LNCAP (cell line): ENCODE data around the gene OTUD1.

ENCODE experiments used
- TF ChIP-seq, protein P1 (sequence below): fragments of 450-650 bp; IDR thresholded peaks from 2 replicates; pipeline ENCODE4 v1.5.1; 2017; ENCODE audit warnings: mild to moderate bottlenecking

The OTUD1 gene, protein sequence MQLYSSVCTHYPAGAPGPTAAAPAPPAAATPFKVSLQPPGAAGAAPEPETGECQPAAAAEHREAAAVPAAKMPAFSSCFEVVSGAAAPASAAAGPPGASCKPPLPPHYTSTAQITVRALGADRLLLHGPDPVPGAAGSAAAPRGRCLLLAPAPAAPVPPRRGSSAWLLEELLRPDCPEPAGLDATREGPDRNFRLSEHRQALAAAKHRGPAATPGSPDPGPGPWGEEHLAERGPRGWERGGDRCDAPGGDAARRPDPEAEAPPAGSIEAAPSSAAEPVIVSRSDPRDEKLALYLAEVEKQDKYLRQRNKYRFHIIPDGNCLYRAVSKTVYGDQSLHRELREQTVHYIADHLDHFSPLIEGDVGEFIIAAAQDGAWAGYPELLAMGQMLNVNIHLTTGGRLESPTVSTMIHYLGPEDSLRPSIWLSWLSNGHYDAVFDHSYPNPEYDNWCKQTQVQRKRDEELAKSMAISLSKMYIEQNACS

DNA sequence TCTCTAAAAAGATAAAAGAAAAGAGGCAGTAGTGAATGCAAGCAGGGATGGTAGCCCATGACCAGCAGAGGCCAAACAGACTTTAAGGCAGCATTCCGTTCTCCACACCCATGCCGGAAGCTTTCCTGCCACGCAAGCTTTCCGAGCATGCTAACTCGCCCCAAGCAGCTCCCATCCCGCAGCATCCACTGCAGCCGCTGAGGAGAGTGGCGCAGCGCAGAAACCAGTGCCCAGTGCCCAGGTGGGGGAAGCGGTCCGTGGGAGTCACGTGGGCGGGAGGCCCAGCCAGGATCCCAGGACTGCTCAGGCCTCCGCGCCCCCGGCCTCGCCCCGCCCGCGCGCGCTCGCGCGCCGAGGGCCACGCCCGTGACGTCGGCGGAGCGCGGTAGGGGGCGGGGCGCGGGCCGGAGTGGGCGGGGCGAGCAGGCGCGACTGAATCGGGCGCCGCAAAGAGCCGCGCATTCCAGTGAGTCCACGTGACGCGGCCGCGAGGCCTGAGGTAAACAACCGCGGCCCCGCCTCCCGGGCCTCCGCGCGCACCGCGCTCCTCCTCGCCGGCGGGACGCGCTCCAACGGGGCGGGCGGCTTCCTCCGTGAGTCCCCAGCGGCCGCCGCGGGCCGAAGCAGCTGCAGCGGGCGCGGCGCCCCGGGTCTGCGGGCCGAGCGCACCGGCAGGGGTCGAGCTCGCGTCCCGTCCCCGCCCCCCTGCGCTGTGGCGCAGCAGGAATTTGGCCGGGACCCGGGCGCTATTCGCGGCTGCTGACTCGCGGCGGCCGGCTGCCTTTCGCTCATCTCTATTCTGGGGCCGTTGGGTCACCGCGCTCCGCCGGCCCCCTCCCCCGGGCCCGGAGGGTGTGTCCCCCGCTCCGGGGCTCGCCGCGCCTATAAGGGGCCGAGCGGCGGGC lies at the start of gene OTUD1:
Gene OTUD1 (plus strand): TSS at position 529 of the 905 bp plus-strand sequence. CDS start 383 bp downstream, outside the sequence.
- TF ChIP-seq, protein P1, sequence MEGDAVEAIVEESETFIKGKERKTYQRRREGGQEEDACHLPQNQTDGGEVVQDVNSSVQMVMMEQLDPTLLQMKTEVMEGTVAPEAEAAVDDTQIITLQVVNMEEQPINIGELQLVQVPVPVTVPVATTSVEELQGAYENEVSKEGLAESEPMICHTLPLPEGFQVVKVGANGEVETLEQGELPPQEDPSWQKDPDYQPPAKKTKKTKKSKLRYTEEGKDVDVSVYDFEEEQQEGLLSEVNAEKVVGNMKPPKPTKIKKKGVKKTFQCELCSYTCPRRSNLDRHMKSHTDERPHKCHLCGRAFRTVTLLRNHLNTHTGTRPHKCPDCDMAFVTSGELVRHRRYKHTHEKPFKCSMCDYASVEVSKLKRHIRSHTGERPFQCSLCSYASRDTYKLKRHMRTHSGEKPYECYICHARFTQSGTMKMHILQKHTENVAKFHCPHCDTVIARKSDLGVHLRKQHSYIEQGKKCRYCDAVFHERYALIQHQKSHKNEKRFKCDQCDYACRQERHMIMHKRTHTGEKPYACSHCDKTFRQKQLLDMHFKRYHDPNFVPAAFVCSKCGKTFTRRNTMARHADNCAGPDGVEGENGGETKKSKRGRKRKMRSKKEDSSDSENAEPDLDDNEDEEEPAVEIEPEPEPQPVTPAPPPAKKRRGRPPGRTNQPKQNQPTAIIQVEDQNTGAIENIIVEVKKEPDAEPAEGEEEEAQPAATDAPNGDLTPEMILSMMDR = no peak

DNA sequence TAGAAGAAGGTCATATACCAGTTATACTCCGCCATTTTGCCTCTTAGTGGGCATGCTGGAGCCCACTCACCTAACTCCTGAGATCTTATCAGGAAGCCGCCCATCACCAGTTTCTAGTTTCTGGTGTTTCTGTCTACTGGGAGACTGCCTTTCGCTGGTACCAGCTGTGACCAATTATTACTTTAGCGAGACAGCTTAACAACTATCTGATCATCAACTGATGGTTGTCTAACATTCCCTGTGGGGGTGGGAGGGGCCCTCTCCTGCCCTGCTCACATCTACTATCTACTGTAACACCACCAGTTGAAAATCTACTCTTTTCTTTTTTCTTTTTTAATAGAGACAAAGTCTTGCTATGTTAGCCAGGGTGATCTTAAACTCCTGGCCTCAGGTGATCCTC lies 48.1 kb upstream of the OTUD1 start:
- TF ChIP-seq, protein P1 = no peak

DNA sequence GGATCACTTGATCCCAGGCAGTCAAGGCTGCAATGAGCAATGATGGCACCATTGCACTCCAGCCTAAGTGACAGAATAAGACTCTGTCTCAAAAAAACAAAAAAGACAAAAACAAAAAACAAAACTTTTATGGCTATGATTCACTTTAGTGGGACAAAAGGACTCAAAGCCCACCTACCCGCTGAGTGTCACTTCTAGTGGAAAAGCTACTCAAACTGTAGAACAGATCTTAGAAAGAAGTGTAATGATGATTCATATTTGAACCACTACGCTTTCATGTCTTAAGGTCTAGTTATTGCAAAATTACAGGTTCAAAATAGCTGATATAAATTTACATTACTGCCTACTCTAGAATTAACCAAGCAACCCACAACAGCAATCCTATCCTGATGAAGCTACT lies 47.1 kb upstream of the OTUD1 start:
- TF ChIP-seq, protein P1 = no peak

DNA sequence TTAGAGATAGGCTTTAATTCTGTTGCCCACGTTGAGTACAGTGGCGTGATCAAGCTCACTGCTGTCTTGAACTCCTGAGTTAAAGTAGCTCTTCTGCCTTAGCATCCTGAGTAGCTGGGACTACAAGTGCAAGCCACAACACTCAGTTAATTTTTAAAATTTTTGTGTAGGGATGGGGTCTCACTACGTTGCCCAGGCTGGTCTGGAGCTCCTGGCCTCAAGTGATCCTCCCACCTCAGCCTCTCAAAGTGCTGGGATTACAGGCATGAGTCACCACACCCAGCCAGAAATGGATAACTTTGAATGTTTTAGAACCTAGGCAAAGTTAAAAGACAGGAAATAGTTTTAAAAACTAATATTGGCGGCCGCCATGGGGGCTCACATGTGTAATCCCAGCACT lies 43.9 kb upstream of the OTUD1 start:
- TF ChIP-seq, protein P1 = no peak

DNA sequence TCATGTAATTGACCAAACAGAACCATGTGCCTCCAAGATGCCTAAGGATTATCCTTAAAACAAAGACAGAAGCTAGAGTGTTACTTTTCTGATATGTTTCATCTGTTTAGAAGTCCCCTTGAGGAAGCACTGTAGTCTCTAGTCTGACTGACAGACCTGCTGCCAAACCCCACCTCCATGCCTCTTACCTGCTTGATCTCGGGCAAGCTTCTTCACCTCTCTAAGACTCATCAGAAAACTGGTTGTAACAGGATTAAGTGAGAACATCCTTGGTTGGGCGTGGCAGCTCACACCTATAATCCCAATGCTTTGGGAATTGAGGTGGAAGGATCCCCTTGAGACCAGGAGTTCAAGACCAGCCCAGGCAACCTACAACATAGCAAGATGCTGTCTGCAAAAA lies 42.2 kb upstream of the OTUD1 start:
- TF ChIP-seq, protein P1 = no peak

DNA sequence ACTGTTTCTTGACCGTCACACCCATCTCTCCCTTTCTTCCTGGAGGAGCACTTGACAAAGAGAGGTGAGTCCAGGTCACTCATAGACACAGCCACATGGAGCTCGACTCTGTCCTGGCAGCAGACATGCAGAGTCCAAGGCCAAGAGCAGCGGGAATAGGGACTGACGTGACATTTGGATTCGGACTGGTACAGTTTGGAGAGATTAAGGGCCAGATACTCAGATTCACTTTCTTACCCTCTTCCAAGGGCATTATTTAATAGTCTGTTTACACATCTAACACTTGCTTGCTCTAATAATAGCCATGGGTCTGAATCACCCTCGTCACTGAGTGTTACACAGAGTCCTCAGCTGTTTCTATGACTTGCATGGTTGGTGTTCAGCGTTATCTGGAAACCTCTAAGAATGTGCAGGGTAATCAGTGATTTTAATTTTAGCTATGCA lies 39.2 kb upstream of the OTUD1 start:
- TF ChIP-seq, protein P1 = no peak

DNA sequence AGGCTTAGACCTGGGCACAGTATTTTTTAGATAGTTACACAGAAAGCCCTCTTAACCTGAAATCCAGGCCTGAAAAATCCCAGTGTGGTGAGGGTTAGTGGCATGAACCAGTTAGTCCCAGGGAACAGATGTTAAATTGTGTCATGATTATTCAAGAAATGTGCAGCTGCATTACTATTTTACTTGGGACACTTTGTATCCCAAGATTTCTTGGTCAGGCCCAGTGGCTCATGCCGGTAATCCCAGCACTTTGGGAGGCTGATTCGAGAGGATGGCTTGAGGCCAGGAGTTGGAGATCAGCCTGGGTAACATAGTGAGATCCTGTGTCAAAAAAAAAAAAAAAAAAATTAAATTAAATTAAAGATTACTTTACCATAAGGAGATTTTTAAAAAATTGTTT lies 36.0 kb upstream of the OTUD1 start:
- TF ChIP-seq, protein P1 = no peak
